Measurements from ENCODE around the gene CRYBB3. TPM values are rescaled to one million over a fixed set of nuclear protein-coding genes. Genes with fewer than 3 reads are reported as not detected.

The CRYBB3 gene
- total RNA-seq, 2 donors from 2014 or later, result 0.48 to 0.72 TPM

DNA sequence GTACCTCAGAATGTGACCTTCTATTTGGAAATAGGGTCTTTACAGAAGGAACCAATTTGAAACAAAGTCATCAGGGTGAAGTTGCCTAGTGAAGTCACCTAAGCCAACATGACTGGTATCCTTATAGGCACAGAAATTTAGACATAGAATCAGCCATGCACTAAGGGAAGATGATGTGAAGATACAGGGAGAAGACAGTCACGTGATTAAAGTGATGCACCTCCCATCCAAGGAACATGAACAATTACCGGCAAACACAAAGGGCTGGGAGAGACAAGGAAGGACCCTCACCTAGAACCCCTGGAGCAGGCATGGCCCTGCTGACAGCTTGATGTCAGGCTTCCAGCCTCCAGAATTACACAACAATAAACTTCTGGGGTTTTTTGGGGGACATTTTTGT, 16.6 kb downstream of the CRYBB3 start:
- H3K36me3 ChIP-seq, result no peaks in the 10 kb centered on the region
- no peaks in the 10 kb centered on the region for H3K4me1 ChIP-seq
- no peaks in the 10 kb centered on the region for H3K9me3 ChIP-seq
- no peak overlapping the region for H3K4me3 ChIP-seq
- no peak overlapping the region for H3K27ac ChIP-seq
- DNase-seq, result no peak
- TF ChIP-seq, protein P1, sequence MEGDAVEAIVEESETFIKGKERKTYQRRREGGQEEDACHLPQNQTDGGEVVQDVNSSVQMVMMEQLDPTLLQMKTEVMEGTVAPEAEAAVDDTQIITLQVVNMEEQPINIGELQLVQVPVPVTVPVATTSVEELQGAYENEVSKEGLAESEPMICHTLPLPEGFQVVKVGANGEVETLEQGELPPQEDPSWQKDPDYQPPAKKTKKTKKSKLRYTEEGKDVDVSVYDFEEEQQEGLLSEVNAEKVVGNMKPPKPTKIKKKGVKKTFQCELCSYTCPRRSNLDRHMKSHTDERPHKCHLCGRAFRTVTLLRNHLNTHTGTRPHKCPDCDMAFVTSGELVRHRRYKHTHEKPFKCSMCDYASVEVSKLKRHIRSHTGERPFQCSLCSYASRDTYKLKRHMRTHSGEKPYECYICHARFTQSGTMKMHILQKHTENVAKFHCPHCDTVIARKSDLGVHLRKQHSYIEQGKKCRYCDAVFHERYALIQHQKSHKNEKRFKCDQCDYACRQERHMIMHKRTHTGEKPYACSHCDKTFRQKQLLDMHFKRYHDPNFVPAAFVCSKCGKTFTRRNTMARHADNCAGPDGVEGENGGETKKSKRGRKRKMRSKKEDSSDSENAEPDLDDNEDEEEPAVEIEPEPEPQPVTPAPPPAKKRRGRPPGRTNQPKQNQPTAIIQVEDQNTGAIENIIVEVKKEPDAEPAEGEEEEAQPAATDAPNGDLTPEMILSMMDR (IDR thresholded peaks at IDR 0.05), result no peak
- no peak overlapping the region for H3K9ac ChIP-seq (ENCODE audit: low read depth in 2 of 2, low read length in 2 of 2)
- intact Hi-C loops (cut with DNase I), result no loop called here
- H3K27me3 ChIP-seq, result no peaks in the 10 kb centered on the region

DNA sequence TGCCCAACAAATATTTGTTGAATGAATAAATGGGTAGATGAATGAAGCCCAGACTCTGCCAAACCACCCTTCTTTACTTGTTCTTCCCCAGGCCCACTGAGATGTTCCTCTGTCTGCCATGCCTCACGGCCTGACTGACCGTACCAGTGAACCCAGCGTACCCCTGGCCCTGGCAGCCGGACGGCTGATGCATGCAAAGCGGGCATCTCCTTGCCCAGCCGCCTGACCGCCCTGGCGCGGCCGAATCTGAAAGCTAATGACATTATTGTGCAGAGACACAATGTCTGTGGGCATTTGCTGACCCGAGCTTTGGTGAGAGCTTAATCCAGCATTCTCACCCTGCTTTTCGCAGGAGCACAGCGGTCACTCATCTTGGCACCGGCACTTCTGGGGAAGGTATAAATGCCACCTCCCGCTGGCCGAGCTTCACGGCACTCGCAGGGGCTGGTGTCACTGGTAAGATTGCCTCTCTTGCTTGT, 19.6 kb downstream of the CRYBB3 start, which contains the start of gene CRYBB2:
Gene CRYBB2, plus strand, starts transcription at position 429 of the 479 bp plus-strand sequence. CDS start 1,791 bp downstream, outside the sequence.
- DNase-seq, result no peak
- Histone ChIP-seq H3K36me3 (no peaks in the 10 kb centered on the region), H3K27ac (no peak within 1 kb of the TSS), H3K4me1 (no peaks in the 10 kb centered on the region), H3K9ac (ENCODE audit: low read depth in 2 of 2, low read length in 2 of 2) (no peak within 1 kb of the TSS), H3K9me3 (no peaks in the 10 kb centered on the region), H3K27me3 (no peaks in the 10 kb centered on the region), H3K4me3 (no peak within 1 kb of the TSS)
- intact Hi-C loops (cut with DNase I), result no loop called here
- TF ChIP-seq, protein P1 (IDR thresholded peaks at IDR 0.05), result no peak

DNA sequence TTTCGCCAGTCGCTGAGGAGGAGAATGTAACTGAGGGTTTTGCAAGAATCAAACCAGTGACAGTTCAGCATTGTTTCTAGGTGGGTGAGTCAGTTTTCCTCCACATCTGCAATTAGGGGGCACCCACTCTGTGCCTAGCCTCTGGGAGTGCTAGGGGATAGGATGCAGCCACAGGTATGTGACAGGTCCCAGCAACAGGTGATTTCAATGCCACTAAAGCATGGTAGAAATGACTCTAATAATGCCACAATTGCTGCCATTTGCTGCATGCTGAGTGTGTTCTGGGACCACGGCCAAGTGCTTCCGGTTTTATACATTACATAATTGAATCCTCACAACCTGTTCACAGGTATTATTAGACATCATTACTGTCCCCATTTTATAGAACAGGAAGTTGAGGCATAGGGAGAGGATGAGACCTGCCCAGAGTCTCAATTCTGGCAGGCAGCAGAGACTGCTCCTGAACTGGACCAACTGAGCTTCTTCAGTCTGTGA, 20.3 kb downstream of the CRYBB3 start:
- Histone ChIP-seq H3K4me1 (no peaks in the 10 kb centered on the region), H3K27me3 (no peaks in the 10 kb centered on the region), H3K9me3 (no peaks in the 10 kb centered on the region), H3K9ac (ENCODE audit: low read depth in 2 of 2, low read length in 2 of 2) (no peak overlapping the region), H3K27ac (no peak overlapping the region), H3K4me3 (no peak overlapping the region), H3K36me3 (no peaks in the 10 kb centered on the region)
- intact Hi-C loops (cut with DNase I), result no loop called here
- no peak for DNase-seq
- TF ChIP-seq, protein P1 (IDR thresholded peaks at IDR 0.05), result no peak

DNA sequence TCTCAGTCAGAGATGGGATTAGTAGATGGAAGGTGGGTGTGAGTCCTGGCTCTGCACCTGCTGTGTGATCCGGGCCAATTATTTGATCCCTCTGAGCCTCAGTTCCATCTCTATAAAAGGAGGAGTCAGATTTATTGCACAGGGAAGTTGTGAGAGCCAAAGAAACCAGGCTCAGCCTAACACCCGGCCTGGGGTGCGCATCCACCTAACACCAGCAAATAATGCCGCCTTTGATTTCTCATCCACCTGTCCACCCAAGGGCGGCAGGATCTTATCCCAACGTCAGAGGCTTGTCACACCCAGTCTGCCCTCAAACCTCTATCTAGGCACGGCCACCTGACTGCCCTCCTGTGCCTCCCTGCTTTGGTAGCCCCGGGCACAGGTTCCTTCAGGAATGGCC, 22.1 kb downstream of the CRYBB3 start:
- intact Hi-C loops (cut with DNase I), result no loop called here
- H3K27ac ChIP-seq, result no peak overlapping the region
- no peaks in the 10 kb centered on the region for H3K4me1 ChIP-seq
- H3K9ac ChIP-seq (ENCODE audit: low read depth in 2 of 2, low read length in 2 of 2), result no peak overlapping the region
- no peaks in the 10 kb centered on the region for H3K36me3 ChIP-seq
- H3K9me3 ChIP-seq, result no peaks in the 10 kb centered on the region
- DNase-seq, result no peak
- no peak overlapping the region for H3K4me3 ChIP-seq
- TF ChIP-seq, protein P1 (IDR thresholded peaks at IDR 0.05), result no peak
- H3K27me3 ChIP-seq, result no peaks in the 10 kb centered on the region

DNA sequence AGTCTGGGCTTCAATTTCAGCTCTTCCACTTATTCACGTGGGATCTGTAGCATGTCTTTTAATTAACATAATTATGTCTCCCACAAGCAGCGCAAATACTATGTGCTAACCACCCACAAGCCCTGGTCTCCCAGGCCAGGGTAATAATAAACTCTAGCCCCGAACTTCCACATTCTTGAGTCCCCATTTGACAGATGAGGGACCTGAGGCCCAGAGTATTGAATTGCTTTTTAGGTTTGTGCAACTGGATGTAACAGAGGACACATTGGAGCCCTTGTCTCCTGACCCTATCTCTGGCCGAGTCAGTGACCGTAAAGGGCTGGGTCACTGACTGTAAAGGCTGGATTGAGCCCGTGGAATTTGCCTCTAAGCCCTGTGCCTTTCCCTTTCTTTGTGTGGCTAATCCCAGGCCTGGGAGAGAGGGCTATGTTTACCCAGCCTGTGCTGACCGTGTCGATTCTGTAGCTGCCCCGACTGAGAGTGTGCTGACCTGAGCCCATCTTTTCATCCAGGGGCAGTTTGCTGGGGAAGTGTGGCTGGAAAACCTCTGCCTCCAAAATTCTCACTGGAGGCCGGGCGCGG, 23.7 kb downstream of the CRYBB3 start:
- no peaks in the 10 kb centered on the region for H3K9me3 ChIP-seq
- DNase-seq, result no peak
- no peak overlapping the region for H3K9ac ChIP-seq (ENCODE audit: low read depth in 2 of 2, low read length in 2 of 2)
- H3K4me1 ChIP-seq, result no peaks in the 10 kb centered on the region
- H3K27ac ChIP-seq, result no peak overlapping the region
- H3K36me3 ChIP-seq, result no peaks in the 10 kb centered on the region
- H3K27me3 ChIP-seq, result no peaks in the 10 kb centered on the region
- intact Hi-C loops (cut with DNase I), result no loop called here
- TF ChIP-seq, protein P1 (IDR thresholded peaks at IDR 0.05), result no peak
- H3K4me3 ChIP-seq, result no peak overlapping the region
